NCI-H748 (cell line): ENCODE data around the gene LMTK2.

Experiments used
- DNase-seq: peaks from one replicate; lab custom pipeline; 2025; ENCODE audit not compliant: unreplicated experiment; lab: John Stamatoyannopoulos, UW

Gene LMTK2

DNA sequence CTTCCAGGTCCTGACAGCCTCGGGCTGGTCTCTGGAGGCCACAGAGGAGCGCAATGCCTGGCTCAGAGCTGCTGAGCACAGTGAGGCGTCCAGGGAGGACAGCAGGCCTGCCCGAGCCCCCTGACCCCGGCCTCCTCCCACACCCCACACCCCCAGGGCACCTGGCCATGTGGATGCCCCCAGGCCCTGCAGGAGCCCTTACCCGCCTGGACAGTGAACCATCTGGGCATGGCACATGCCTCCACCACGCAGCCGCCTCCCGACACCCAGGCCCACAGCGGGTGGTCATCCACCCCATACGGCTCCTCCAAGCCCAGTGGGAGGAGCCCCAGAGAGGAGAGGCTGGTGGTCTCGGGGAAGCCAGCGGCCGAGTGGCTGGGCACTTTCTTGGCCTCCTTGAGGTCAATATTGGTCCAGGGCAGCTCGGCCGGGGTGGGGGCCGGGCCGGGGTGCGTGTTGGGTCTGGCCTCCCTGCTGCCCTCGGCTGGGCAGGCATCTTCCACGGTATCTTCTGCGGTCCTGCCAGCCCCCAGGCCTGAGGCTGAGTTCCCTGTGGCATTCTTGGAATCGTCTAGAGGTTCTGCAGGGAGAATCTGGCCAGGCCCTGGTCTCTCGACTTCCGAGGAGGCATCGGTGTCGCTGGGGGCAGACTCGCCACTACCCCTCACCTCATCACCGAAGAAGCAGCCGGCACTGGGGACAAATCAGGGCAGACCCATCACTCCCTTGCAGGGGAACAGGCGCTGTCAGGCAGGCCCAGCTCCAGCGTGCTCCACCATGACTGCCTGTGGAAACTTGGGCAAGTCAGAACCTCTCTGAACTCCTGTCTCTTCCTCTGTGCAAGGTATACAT, 126.8 kb downstream of the LMTK2 start:
- no peak for DNase-seq

DNA sequence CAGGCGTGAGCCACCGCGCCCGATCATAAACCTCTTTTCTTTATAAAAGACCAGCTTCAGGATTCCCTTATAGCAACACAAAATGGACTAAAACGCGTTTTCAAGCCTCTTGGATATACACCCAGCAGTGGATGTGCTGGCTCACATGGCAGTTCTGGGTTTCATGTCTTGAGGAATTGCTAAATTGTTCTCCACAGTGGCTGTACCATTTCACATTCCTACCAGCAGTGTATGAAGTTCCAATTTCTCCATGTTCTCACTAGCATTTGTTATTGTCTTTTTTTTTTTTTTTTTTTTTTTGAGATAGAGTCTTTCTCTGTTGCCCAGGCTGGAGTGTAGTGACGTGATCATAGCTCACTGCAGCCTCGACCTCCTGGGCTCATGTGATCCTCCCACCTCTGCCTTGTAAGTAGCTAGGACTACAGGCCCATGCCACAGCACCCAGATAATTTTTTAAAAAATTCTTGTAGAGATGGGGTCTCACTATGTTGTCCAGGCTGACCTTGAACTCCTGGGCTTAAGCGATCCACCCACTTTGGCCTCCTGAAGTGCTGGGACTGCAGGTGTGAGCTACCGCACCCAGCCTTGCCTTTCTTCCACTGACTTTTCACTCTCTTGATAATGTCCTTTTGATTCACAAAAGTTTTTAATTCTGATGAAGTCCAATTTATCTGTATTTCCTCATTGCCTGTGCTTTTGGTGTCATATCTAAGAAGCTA, 127.9 kb downstream of the LMTK2 start:
- DNase-seq = no peak

GRCh38 chr7:98235901-98236300, 129.2 kb downstream of the LMTK2 start:
- no peak for DNase-seq

GRCh38 chr7:98236355-98237185, 129.9 kb downstream of the LMTK2 start:
- no peak for DNase-seq

DNA sequence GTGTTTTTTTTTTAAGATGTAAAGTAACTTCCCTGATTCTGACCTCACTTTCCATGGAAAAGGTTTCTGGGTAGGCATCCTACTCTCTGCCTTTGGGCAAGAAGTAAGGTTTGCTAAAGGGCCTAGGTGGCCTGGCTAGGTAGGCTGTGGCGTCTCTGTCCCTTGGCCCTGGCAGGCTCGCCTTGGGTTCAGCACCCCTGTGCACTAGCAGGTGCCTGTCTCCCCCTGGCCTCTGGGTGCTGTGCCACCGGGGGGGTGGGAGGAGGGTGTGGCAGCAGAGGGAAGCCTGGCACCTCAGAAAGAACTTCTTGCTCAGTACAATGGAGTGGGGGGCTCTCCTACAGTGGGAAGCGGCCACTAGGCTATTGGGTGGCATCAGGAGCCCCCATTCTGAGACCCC, 131.4 kb downstream of the LMTK2 start:
- no peak for DNase-seq

DNA sequence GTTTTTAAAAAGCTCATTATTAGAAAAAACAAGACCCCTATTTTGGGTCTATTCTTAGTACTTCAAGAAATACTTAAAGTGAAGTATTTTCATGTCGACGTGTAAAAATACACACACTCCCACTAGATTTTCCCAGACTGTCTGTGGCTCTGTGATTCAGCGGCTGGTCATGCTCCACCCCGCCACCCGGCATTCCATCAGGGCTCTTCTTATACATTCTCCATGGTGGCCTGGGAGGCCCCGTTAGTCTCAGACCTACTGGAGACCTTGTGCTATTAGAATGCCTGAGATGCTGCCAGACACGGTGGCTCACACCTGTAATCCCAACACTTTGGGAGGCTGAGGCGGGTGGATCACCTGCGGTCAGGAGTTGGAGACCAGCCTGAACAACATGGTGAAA, 132.3 kb downstream of the LMTK2 start:
- no peak for DNase-seq

DNA sequence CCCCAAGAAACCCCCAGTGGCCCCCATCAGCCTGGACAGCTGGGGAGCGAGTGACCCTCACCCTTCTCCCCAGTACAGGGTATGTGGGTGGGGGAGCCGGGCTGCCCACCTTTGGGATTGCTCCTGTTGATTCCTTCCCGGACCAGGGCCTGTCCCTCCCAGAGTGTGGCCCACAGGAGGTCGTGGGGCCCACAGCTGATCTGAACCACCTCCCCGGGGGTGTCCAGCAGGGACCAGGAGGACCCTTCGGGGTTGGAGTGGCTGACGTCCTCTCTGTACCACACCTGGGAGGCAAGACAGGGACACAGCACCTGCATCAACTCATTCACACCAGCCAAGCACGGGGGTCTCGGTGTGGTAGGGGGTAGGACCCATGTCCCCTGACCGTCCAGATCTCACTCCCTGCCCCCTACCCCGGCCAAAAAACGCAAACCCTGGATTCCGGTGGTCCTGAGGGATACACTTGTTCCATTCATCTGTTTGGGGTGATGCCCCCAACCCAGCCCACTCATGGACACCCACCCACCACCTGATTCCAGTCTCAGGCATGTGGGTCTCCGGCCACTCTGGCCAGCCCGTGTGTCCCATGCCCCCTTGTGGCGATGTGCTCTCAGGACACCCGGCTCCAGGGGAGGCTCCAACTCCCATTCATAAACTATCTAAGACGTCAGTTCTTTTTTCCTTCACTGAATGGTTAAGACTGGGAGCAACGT, 134.5 kb downstream of the LMTK2 start:
- DNase-seq = peak; percentile 27

GRCh38 chr7:98241674-98242241, 135.1 kb downstream of the LMTK2 start:
- DNase-seq = no peak

DNA sequence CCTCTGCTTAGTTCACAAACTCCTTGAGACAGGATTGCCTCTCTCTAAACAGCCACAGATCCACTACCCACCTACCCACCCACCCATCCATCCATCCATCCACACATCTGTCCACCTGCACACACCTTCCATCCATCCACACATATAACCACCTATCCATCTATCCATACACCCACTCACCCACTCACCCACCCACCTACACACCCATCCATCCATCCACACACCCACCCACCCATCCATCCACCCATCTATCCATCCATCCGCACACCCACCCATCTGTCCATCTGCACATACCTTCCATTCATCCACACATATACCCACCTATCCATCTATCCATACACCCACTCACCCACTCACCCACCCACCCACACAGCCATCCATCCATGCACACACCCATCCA, 135.7 kb downstream of the LMTK2 start:
- no peak for DNase-seq

DNA sequence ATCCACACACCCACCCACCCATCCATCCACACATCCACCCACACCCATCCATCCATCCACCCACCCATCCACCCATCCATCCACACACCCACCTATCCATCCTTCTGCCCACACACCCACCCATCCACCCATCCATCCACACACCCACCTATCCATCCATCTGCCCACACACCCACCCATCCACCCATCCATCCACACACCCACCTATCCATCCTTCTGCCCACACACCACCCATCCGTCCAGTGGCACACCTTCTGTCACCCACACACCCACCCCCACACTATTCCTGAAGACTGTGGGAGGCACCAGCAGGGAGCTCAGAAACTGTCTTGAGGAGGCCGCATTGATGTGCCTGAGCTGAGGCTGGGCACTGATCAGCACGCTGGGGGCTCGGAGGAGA, 136.3 kb downstream of the LMTK2 start:
- DNase-seq = no peak

DNA sequence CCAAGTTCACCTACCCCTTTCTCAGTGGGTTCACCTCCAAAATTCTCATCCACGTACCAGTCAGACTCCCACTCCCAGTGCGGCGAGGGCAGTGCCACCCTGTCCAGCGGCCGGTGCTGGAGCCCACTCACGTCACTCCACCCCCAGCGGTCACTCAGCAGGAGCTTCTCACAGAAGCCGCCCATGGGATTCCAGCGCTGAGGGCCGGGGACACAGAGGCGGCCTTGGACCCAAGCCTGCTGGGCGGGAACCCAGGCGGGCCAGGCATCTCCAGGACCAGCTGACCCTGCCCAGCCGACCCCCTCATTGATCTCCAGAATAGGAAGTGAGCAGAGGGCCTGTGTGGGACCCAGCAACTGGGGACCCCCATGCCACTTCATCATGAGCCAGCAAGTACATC, 138.2 kb downstream of the LMTK2 start:
- DNase-seq = no peak

DNA sequence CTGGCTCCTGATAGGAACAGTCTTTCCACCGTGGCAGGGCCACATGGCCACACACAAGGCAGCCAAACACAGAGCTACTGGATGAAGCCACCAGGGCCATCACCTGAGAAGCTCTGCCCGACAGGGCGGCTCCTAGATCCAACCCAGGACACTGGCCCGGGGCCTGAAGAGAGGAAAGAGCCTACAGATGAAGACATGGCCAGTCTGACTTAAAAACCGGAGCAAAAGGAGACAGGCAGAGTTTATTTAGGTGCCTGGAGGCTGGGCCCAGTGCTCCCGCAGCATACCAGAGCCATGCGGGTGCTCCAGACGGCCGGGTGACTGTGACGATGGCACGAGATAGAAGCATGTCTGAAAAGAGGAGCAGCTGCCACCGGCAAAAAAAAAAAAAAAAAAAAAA, 141.5 kb downstream of the LMTK2 start:
- no peak for DNase-seq

DNA sequence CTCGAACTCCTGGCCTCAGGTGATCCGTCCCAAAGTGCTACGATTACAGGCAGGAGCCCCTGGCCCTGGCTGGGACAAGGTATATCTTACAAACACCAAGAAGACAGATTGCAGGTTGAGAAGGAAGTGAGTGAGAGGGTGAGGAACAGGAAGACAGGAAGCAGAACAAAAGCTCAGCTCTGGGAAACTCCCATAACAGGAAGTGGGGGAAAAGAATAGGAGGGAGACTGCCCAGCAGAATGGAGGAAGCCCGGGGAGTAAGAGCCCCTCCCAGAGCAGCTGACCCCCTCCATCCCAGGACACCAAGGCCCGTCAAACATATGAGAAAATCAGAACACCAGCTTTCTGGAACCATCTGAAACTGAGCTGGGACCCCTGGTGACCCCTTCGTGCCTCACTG, 142.4 kb downstream of the LMTK2 start:
- DNase-seq = no peak

GRCh38 chr7:98250789-98251188, 144.1 kb downstream of the LMTK2 start:
- DNase-seq = no peak

DNA sequence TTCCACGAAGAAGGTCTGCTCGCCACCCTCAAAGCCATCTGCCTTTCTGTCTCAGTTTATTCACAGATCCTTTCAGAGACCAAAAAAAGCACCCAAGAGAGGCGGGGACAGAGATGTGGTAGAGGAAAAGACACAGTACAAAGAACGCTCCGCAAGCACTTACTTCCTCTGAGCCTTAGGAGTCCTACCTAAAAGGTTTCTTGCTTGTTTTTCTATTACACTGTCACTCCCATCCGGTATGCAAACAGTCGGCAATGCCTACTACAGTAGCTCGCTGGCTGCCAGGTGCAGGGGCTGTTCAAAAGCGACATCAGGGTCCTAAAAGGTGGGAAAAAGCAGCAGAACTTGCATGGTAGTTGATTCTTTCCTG, 144.6 kb downstream of the LMTK2 start:
- DNase-seq = no peak

DNA sequence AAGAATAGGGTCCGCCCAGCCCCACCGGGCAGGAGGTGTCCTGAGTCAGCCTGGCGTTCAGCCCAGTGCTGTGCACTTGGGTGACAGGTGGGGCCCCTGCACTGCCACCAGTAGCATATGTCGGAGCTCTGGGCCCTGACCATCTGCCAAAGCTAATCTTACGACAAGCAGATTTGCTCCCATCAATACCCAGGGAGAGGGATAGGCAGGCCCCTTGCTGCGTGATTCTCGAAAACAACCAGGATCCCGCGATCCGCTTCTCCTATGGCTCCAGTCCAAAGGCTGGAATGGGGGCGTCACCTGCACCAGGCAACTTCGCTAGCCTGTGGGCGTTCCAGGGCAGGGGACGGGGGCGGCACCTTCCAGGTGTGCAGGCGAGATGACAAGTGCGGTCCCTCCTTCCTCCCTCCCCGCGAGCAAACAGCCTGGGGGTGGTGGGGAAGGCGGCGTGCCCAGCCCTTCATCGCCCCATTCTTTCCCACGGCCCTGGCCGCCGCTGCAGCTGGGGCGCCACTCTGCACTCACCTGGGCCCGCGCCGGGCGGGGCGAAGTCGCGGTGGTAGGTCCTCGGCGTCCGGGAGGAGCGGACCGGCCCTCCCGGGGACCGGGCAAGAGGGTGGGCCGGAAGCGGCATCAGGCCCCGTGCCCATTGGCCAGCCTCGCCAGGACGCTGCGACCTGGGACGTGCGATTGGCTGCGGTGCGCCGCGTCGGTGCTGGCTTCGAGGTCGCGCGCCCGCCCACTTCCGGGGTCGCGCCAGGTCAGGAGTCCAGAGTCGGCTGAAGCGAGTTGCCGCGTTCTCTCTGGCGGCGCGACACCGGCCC, 145.2 kb downstream of the LMTK2 start, which contains the start of gene TECPR1:
TSS of gene TECPR1 (minus strand) at position 632 of the 824 bp plus-strand sequence. CDS start 6,086 bp downstream, outside the sequence.
- DNase-seq = peak; percentile 96

DNA sequence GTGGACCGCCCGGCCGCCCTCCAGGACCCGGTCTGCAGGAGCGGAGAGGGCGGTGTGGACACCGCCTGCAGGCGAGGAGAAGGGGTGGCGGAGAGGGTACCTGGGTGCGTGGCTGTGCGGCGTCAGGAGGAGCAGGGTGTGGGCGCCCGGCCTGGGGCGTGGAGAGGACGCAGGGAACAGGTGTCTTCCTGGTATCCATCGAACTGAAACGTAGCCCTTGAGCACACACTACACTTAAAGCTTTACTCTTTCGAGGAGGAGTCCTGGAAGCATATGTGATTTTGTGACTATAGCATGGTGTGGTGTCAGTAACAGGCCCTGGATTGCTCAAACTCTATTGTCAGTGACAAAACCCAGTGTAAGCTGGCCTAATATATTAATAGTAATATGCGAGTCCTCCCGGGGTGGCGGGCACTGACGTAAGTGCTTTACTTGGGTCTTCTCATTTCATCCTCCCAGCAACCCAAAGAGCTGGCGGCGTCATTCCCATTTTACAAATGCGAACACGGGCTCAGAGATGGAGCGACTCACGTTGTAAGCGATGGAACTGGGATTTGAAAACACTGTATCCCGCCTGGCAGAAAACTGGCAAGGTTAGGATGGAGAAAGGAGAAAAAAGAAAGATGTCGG, 145.9 kb downstream of the LMTK2 start:
- no peak for DNase-seq

- DNase-seq = no peak
Measured at GRCh38 chr7:98254516-98254915, 147.9 kb downstream of the LMTK2 start.

- DNase-seq = no peak
Measured at GRCh38 chr7:98254951-98255610, 148.4 kb downstream of the LMTK2 start.
